IMR-90 (cell line): ENCODE results near the gene GRID1. TPM values are rescaled to one million over a fixed set of nuclear protein-coding genes. Genes with fewer than 3 reads are reported as not detected.

Source experiments
- ATAC-seq: fragments of 200-7000 bp; cut with Tn5 transposase; 2 replicates; pipeline ENCODE4 v1.9.1; 2020; ENCODE audit warnings: low read depth, mild to moderate bottlenecking, moderate library complexity
- BruUV-seq: library from RNA; stranded (reverse); fragments of 400-500 nt; replicated peaks from 2 replicates; lab custom pipeline; 2021; lab: Mats Ljungman, UMichigan
- CTCF ChIA-PET: fragments of 300-600 bp; formaldehyde crosslinking; extraction: SDS; loops from one replicate; lab custom pipeline; 2021; ENCODE audit warnings: antibody characterized with exemption; lab: Yijun Ruan, JAX
- POLR2A ChIA-PET: fragments of 300-600 bp; sonication (Branson Sonifier 250); formaldehyde crosslinking; loops from one replicate; lab custom pipeline; 2022; ENCODE audit warnings: antibody characterized with exemption; ENCODE audit not compliant: unreplicated experiment; lab: Charles Lee
- DNase-seq: peaks from one replicate; pipeline ENCODE4 v3.0.0; 2013
- H2AFZ ChIP-seq: replicated peaks from 2 replicates; pipeline ENCODE3; 2013; ENCODE audit warnings: low read length, mild to moderate bottlenecking; ENCODE audit not compliant: poor library complexity
- H2AK5ac ChIP-seq: 2 replicates; pipeline ENCODE4 v1.6.1; 2013; ENCODE audit warnings: low read depth, low read length, inconsistent platforms
- H2AK9ac ChIP-seq: replicated peaks from 2 replicates; pipeline ENCODE3; 2013; ENCODE audit warnings: mild to moderate bottlenecking, low read depth, low read length, moderate library complexity; ENCODE audit not compliant: poor library complexity
- H2BK120ac ChIP-seq: 2 replicates; pipeline ENCODE4 v1.6.1; 2013; ENCODE audit warnings: low read depth, low read length, inconsistent platforms
- H2BK15ac ChIP-seq: 3 replicates; pipeline ENCODE4 v1.6.1; 2013; ENCODE audit warnings: low read depth, low read length, inconsistent platforms
- H2BK20ac ChIP-seq: 2 replicates; pipeline ENCODE4 v1.6.1; 2013; ENCODE audit warnings: low read depth, mild to moderate bottlenecking, inconsistent platforms, low read length, moderate library complexity
- H2BK5ac ChIP-seq: 2 replicates; pipeline ENCODE4 v1.6.1; 2013; ENCODE audit warnings: mild to moderate bottlenecking, low read depth, low read length, inconsistent platforms; ENCODE audit not compliant: poor library complexity, severe bottlenecking
- H3K14ac ChIP-seq: replicated peaks from 2 replicates; pipeline ENCODE4 v1.6.1; 2013; ENCODE audit warnings: low read depth, low read length, inconsistent platforms
- H3K18ac ChIP-seq: 2 replicates; pipeline ENCODE4 v1.6.1; 2013; ENCODE audit warnings: low read depth, low read length, control low read depth
- H3K23ac ChIP-seq: 2 replicates; pipeline ENCODE4 v1.6.1; 2013; ENCODE audit warnings: low read depth, low read length, inconsistent platforms
- H3K27ac ChIP-seq: 2 replicates; pipeline ENCODE4 v1.5.1; 2013; ENCODE audit warnings: mild to moderate bottlenecking, control low read depth, low read length; ENCODE audit not compliant: insufficient read depth
- H3K27me3 ChIP-seq: 2 replicates; pipeline ENCODE4 v1.6.1; 2013; ENCODE audit warnings: low read length; ENCODE audit not compliant: control insufficient read depth, insufficient read depth
- H3K36me3 ChIP-seq: 2 replicates; pipeline ENCODE4 v1.6.1; 2013; ENCODE audit warnings: low read length, mixed read lengths; ENCODE audit not compliant: control insufficient read depth, insufficient read depth
- H3K4ac ChIP-seq: 2 replicates; pipeline ENCODE4 v1.6.1; 2013; ENCODE audit warnings: low read depth, low read length, inconsistent platforms
- H3K4me1 ChIP-seq: 2 replicates; pipeline ENCODE4 v1.6.1; 2013; ENCODE audit warnings: low read length, mixed read lengths; ENCODE audit not compliant: control insufficient read depth, insufficient read depth
- H3K4me2 ChIP-seq: 2 replicates; pipeline ENCODE4 v1.6.1; 2013; ENCODE audit warnings: low read depth, mild to moderate bottlenecking, control low read depth, low read length, moderate library complexity
- H3K4me3 ChIP-seq: 2 replicates; pipeline ENCODE4 v1.5.1; 2013; ENCODE audit warnings: low read depth, mild to moderate bottlenecking, control low read depth, low read length, moderate library complexity; ENCODE audit not compliant: insufficient read depth
- H3K56ac ChIP-seq: 2 replicates; pipeline ENCODE4 v1.6.1; 2013; ENCODE audit warnings: low read length, inconsistent platforms; ENCODE audit not compliant: insufficient read depth; ENCODE audit errors: extremely low read depth
- H3K79me1 ChIP-seq, 2 experiments: 2 replicates each; pipeline ENCODE4 v1.6.1; 2013; ENCODE audit warnings: low read length in 2 of 2, inconsistent platforms in 1 of 2, low read depth in 1 of 2
- H3K9ac ChIP-seq: 2 replicates; pipeline ENCODE4 v1.6.1; 2013; ENCODE audit warnings: low read depth, low read length, control low read depth
- H3K9me1 ChIP-seq: 2 replicates; pipeline ENCODE4 v1.6.1; 2013; ENCODE audit warnings: low read length, inconsistent platforms; ENCODE audit not compliant: insufficient read depth
- H3K9me3 ChIP-seq: 2 replicates; pipeline ENCODE4 v1.6.1; 2013; ENCODE audit warnings: low read length; ENCODE audit not compliant: control insufficient read depth, insufficient read depth
- H4K20me1 ChIP-seq: 2 replicates; pipeline ENCODE4 v1.6.1; 2013; ENCODE audit warnings: low read length, inconsistent platforms; ENCODE audit not compliant: insufficient read depth
- H4K5ac ChIP-seq: 2 replicates; pipeline ENCODE4 v1.6.1; 2013; ENCODE audit warnings: mild to moderate bottlenecking, low read depth, low read length, control low read depth
- H4K8ac ChIP-seq, 2 experiments: 2 replicates each; pipeline ENCODE4 v1.6.1; 2013; ENCODE audit warnings: low read depth in 2 of 2, low read length in 2 of 2, control low read depth in 1 of 2, inconsistent platforms in 1 of 2
- H4K91ac ChIP-seq: 2 replicates; pipeline ENCODE4 v1.6.1; 2013; ENCODE audit warnings: low read depth, low read length, inconsistent platforms; ENCODE audit not compliant: insufficient read depth
- BHLHE40 ChIP-seq: fragments of 150-350 bp; IDR thresholded peaks from 2 replicates; pipeline ENCODE4 v1.6.1; 2016; ENCODE audit warnings: mild to moderate bottlenecking, low read depth, low read length
- FOS ChIP-seq: fragments of 150-350 bp; IDR thresholded peaks from 2 replicates; pipeline ENCODE4 v1.6.1; 2016; ENCODE audit warnings: low read depth, low read length
- MXI1 ChIP-seq: IDR thresholded peaks from 2 replicates; pipeline ENCODE4 v1.6.1; 2012; ENCODE audit warnings: low read depth, mild to moderate bottlenecking, low read length, moderate library complexity, borderline replicate concordance
- RCOR1 ChIP-seq: IDR thresholded peaks from 2 replicates; pipeline ENCODE4 v1.6.1; 2012; ENCODE audit warnings: mild to moderate bottlenecking, low read length, improper control_type of control experiment; ENCODE audit not compliant: insufficient replicate concordance
- WGBS, 2 experiments: methylation state at CpG; one replicate each; pipeline versions ENCODE4 v1.1.5 to v1.1.7; 2013; ENCODE audit warnings: missing lambda C conversion rate in 2 of 2; ENCODE audit not compliant: insufficient read length in 1 of 2; ENCODE audit errors: extremely low coverage in 2 of 2; 5-methylcytosine and 5-hydroxymethylcytosine counted together
- dilution Hi-C: fragments of 300-500 bp; cut with HindIII; formaldehyde crosslinking; loops from one replicate; pipeline ENCODE4 v1.14.3; 2018; ENCODE audit warnings: low sequenced_read_pairs; ENCODE audit not compliant: unreplicated experiment
- in situ Hi-C: fragments of 300-500 bp; cut with MboI; formaldehyde crosslinking; loops from 3 replicates; pipeline ENCODE4 v1.14.3; 2019; ENCODE audit warnings: low sequenced_read_pairs, inconsistent platforms, mixed read lengths
- intact Hi-C: fragments of 100-400 bp; cut with micrococcal nuclease; formaldehyde crosslinking; loops from 2 replicates; pipeline ENCODE4 v1.10.0; 2022
- polyA plus RNA-seq, 3 experiments: library from polyadenylated mRNA; depleted of rRNA; stranded (reverse); fragments of >200 nt; gene quantifications; 2 replicates each; pipeline ENCODE4 v1.2.3, GENCODE V29; 2012; ENCODE audit warnings: low replicate concordance in 1 of 3
- total RNA-seq: library from RNA; depleted of rRNA; stranded (reverse); fragments of >200 nt; gene quantifications from 2 replicates; pipeline ENCODE4 v1.2.3, GENCODE V29; 2012
- TF ChIP-seq, protein P1 (sequence below): fragments of 150-350 bp; IDR thresholded peaks from 2 replicates; pipeline ENCODE4 v1.6.1; 2016; ENCODE audit warnings: low read depth, mild to moderate bottlenecking, low read length, moderate library complexity, borderline replicate concordance

GRID1 gene
- total and polyA plus RNA-seq, 2 of the 4 experiments (the other 2 are of a cell fraction): not detected

- H4K20me1 ChIP-seq: no peaks in the 10 kb centered on the region
- dilution Hi-C loops (no loop called here), intact Hi-C loops (no loop called here), in situ Hi-C loops (no loop called here)
- no peak overlapping the region for H2AK9ac ChIP-seq
- no peak overlapping the region for H2BK20ac ChIP-seq
- BruUV-seq: no TSS peak
- ChIA-PET POLR2A (no interaction called here), CTCF (no interaction called here)
- H3K36me3 ChIP-seq: no peaks in the 10 kb centered on the region
- no peak overlapping the region for H4K5ac ChIP-seq
- no peak overlapping the region for H3K18ac ChIP-seq
- H3K4me1 ChIP-seq: no peaks in the 10 kb centered on the region
- H4K8ac ChIP-seq: no peak overlapping the region
- no peaks in the 10 kb centered on the region for H3K9me1 ChIP-seq
- H3K9ac ChIP-seq: no peak overlapping the region
- no peak overlapping the region for H2BK5ac ChIP-seq
- TF ChIP-seq, protein P1, sequence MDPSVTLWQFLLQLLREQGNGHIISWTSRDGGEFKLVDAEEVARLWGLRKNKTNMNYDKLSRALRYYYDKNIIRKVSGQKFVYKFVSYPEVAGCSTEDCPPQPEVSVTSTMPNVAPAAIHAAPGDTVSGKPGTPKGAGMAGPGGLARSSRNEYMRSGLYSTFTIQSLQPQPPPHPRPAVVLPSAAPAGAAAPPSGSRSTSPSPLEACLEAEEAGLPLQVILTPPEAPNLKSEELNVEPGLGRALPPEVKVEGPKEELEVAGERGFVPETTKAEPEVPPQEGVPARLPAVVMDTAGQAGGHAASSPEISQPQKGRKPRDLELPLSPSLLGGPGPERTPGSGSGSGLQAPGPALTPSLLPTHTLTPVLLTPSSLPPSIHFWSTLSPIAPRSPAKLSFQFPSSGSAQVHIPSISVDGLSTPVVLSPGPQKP: no peak
- no peak for TF ChIP-seq RCOR1
- no peak for TF ChIP-seq FOS
- no peak for TF ChIP-seq MXI1
- no peak for TF ChIP-seq BHLHE40
- no peak overlapping the region for H2BK15ac ChIP-seq
- H3K4ac ChIP-seq: no peak overlapping the region
- WGBS, 2 experiments: 10% methylated on average over 2 of the region's 9 CpGs; no CpG with 5 or more reads in 1 of the 2 experiments
- H3K23ac ChIP-seq: no peak overlapping the region
- H3K4me3 ChIP-seq: no peak overlapping the region
- no peak overlapping the region for H3K56ac ChIP-seq
- H3K27me3 ChIP-seq: no peaks in the 10 kb centered on the region
- ATAC-seq (no peak), DNase-seq (no peak)
- no peak overlapping the region for H2AFZ ChIP-seq
- no peak overlapping the region for H3K27ac ChIP-seq
- H2AK5ac ChIP-seq: no peak overlapping the region
- no peak overlapping the region for H3K4me2 ChIP-seq
- H3K14ac ChIP-seq: no peak overlapping the region
- H2BK120ac ChIP-seq: no peak overlapping the region
- H3K79me1 ChIP-seq: no peaks in the 10 kb centered on the region
- H3K9me3 ChIP-seq: peaks cover 28% of the 10 kb centered on the region
- H4K91ac ChIP-seq: no peak overlapping the region
Measured at GRCh38 chr10:85617751-85618546, 748.6 kb downstream of the GRID1 start.
